Esophagus muscularis mucosa (tissue), 4 donors: ENCODE measurements around the gene RAD51AP2. TPM values are rescaled to one million over a fixed set of nuclear protein-coding genes. Genes with fewer than 3 reads are reported as not detected.

Experiments used
- DNase-seq: peaks from one replicate; pipeline ENCODE4 v3.0.0-alpha.2; 2017; ENCODE audit errors: extremely low spot score
- H3K27ac ChIP-seq, 4 donors: fragments of 200-600 bp; sonication (generic); replicated peaks in 1 of 4; 1 replicate in 3 of 4; 2 replicates in 1 of 4; pipeline ENCODE4 v1.5.1; 2016 to 2019; ENCODE audit warnings: mild to moderate bottlenecking in 1 of 4
- H3K27me3 ChIP-seq, 4 donors: fragments of 200-600 bp; sonication (generic); one replicate each; pipeline versions ENCODE4 v1.5.1 to v1.6.0; 2016 to 2019
- H3K36me3 ChIP-seq, 4 donors: fragments of 200-600 bp; sonication (generic); one replicate each; pipeline ENCODE4 v1.5.1; 2016 to 2019
- H3K4me1 ChIP-seq, 4 donors: fragments of 200-600 bp; sonication (generic); one replicate each; pipeline ENCODE4 v1.5.1; 2016 to 2019
- H3K4me3 ChIP-seq, 4 donors: fragments of 200-600 bp; sonication (generic); 1 replicate in 2 of 4; 2 replicates in 2 of 4; pipeline ENCODE4 v1.5.1; 2016 to 2019; ENCODE audit warnings: mild to moderate bottlenecking in 4 of 4, moderate library complexity in 1 of 4
- H3K9me3 ChIP-seq, 4 donors: fragments of 200-600 bp; sonication (generic); 1 replicate in 3 of 4; 2 replicates in 1 of 4; pipeline ENCODE4 v1.5.1; 2016 to 2019
- EP300 ChIP-seq: sonication (generic); formaldehyde crosslinking; IDR thresholded peaks from one replicate; pipeline ENCODE4 v1.6.1; 2017; ENCODE audit warnings: antibody characterized with exemption
- POLR2A ChIP-seq: fragments of 450-650 bp; IDR thresholded peaks from one replicate; pipeline ENCODE4 v1.6.1; 2017; ENCODE audit warnings: antibody characterized with exemption, moderate library complexity, mild to moderate bottlenecking, low read depth
- POLR2AphosphoS5 ChIP-seq, 2 donors: sonication (generic); formaldehyde crosslinking; IDR thresholded peaks; one replicate each; pipeline ENCODE4 v1.6.1; 2017; ENCODE audit warnings: antibody characterized with exemption in 2 of 2
- WGBS: methylation state at CpG from one replicate; pipeline ENCODE4 v1.1.5; 2018; 5-methylcytosine and 5-hydroxymethylcytosine counted together
- intact Hi-C: fragments of 100-400 bp; cut with DNase I; formaldehyde crosslinking; loops from one replicate; pipeline ENCODE4 v1.15.1; 2023
- total RNA-seq, 4 donors: library from RNA; depleted of rRNA; stranded (reverse); fragments of >200 nt; gene quantifications; one replicate each; pipeline versions ENCODE4 v1.1.0 to v1.2.1, GENCODE V29; 2016
- TF ChIP-seq, protein P1 (sequence below), 3 experiments: fragments of 200-600 bp in 2 of 3; fragments of 450-650 bp in 1 of 3; sonication (generic) in 2 of 3; IDR thresholded peaks; one replicate each; pipeline ENCODE4 v1.5.1; 2017 to 2019; ENCODE audit warnings: antibody characterized with exemption in 3 of 3, mild to moderate bottlenecking in 2 of 3, moderate library complexity in 1 of 3

RAD51AP2 gene
- total RNA-seq, 4 donors from 2014 or later: not detected

DNA sequence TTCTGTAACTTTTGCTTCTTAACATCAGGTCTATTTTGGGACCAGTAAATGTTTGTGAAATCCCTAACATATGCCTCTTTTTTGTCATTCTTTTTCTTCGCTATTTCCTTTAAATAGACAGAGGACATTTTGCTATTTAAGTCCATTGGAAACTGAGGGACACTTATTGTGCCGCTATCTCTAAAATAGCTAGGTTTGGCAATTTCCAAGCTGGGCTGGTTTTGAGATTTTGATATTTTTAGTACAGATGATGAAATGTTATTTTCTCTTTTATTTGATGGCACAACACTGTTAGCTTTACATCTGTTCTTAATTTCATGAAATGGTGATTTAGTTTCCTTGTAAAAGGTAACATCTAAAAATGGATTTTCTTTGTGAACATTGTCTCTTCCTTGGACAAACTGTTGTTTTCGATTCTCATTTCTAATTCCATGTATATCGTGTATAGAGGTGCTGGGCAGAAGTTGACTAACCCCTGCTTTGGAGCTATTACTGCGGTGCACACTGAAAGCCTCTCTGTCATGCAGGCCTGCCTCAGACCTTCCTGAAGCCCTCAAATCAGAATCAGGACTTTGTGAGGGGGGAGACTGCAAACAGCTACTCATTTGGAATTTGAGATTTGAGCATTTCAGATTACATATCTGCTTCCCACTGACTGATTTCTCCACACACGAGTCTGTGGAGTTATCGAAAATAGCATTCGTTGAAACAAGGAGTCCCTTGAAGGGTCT is 594 bp downstream of the RAD51AP2 start:
- Histone ChIP-seq H3K27ac (peak overlapping the region; percentile 81 to 88 (median 82)), H3K27me3 (no peaks in the 10 kb centered on the region), H3K4me3 (peak overlapping the region; percentile 51 to 61 (median 54)), H3K9me3 (no peaks in the 10 kb centered on the region), H3K4me1 (peaks cover 6 to 24% (median 12%) of the 10 kb centered on the region in 4 donors), H3K36me3 (no peaks in the 10 kb centered on the region)
- WGBS: 41% methylated on average over 8 of the region's 8 CpGs
- TF ChIP-seq POLR2AphosphoS5 (IDR thresholded peaks at IDR 0.05) (no peak), POLR2A (no peak), EP300 (no peak)
- TF ChIP-seq, protein P1, sequence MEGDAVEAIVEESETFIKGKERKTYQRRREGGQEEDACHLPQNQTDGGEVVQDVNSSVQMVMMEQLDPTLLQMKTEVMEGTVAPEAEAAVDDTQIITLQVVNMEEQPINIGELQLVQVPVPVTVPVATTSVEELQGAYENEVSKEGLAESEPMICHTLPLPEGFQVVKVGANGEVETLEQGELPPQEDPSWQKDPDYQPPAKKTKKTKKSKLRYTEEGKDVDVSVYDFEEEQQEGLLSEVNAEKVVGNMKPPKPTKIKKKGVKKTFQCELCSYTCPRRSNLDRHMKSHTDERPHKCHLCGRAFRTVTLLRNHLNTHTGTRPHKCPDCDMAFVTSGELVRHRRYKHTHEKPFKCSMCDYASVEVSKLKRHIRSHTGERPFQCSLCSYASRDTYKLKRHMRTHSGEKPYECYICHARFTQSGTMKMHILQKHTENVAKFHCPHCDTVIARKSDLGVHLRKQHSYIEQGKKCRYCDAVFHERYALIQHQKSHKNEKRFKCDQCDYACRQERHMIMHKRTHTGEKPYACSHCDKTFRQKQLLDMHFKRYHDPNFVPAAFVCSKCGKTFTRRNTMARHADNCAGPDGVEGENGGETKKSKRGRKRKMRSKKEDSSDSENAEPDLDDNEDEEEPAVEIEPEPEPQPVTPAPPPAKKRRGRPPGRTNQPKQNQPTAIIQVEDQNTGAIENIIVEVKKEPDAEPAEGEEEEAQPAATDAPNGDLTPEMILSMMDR (IDR thresholded peaks at IDR 0.05): no peak
- no peak for DNase-seq
- intact Hi-C loops: no loop called here

DNA sequence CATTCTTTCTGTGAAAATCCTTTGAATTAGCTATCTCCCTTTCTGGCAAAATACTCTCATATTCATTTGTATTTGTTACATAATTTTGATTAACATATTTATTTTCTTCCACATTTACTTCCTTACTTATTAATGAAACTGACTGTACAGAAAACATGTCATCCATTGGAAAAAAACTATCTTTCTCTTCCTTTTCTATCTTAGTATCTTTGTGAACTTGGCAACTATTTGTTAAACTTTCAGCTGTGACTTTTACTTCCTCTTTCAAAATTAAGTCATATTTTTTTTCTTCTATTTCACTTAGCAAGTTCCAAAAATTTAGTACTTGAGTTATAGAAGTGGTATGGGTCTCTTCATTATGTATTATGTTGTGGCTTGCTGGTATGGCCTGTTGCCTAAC is 2.6 kb downstream of the RAD51AP2 start:
- Histone ChIP-seq H3K36me3 (no peaks in the 10 kb centered on the region), H3K4me1 (peaks cover 6 to 24% (median 12%) of the 10 kb centered on the region in 4 donors), H3K4me3 (no peak overlapping the region), H3K27ac (no peak overlapping the region), H3K27me3 (no peaks in the 10 kb centered on the region), H3K9me3 (no peaks in the 10 kb centered on the region)
- no peak for TF ChIP-seq POLR2A
- TF ChIP-seq, protein P1 (IDR thresholded peaks at IDR 0.05): no peak
- TF ChIP-seq EP300: no peak
- no peak for TF ChIP-seq POLR2AphosphoS5 (IDR thresholded peaks at IDR 0.05)
- intact Hi-C loops: no loop called here
- no peak for DNase-seq

DNA sequence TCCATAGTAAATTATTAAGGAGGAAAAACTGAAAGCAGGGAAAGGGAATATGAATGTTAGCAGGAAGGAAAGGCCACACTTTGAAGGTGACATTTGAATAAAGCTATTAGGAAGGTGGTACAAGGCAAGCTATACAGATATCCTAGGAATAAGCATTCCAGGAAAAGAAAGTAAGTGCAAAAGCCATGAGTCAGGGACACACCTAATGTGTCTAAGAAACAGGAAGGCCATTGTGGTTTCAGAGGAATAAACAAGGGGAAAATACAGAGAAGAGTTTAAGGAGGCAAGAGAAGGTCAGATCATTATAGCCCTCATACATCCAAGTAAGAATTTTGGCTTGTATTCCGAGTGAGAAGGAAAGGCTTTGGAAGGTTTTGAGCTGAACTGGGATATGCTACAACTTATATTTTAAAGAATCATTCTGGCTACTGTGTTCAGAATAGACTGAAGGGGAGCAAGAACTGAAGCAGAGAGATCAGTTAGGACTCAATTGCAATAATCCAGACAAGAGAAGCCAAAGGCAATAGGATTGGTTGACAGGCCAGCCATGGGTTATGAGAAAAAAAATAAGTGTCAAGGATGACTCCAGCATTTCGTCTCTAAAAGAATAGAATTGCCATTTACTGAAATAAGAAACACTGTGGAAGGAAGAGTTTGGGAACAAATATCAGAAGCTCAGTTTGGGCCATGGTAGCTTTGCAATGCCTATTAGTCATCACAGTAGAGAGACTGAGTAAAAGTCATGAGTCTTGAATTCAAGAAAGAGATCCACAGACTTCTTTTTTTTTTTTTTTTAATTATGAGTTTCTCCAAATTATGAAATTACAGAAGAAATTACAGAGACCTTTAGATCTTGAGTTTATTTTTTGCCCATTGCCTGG is 11.3 kb downstream of the RAD51AP2 start:
- intact Hi-C loops: no loop called here
- TF ChIP-seq POLR2AphosphoS5 (IDR thresholded peaks at IDR 0.05) (no peak), EP300 (no peak), POLR2A (no peak)
- TF ChIP-seq, protein P1 (IDR thresholded peaks at IDR 0.05): no peak
- H3K4me1 ChIP-seq: no peaks in the 10 kb centered on the region
- no peaks in the 10 kb centered on the region for H3K36me3 ChIP-seq
- no peak overlapping the region for H3K4me3 ChIP-seq
- H3K27me3 ChIP-seq: no peaks in the 10 kb centered on the region
- no peak for DNase-seq
- H3K27ac ChIP-seq: no peak overlapping the region
- WGBS: 80% methylated on average over 2 of the region's 2 CpGs
- H3K9me3 ChIP-seq: no peaks in the 10 kb centered on the region

DNA sequence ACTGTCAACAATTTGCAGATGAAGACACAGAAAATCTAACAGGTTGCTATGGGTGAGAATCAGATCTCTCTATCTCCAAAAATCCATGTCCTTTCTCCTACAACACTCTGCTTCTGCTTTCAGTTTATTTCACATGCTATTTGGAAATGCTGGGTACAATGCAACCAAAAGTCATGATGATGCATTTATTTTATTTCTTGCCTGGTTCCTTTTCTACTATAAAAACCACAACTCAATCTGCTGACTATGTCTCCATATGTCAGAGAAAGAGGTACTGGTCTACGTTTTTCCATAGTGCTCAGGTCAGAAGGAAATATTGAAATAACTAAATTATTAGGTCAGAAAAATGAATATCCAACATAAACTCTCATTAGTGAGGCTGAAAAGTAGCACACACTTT is 20.5 kb downstream of the RAD51AP2 start:
- DNase-seq: no peak
- TF ChIP-seq POLR2A (no peak), POLR2AphosphoS5 (IDR thresholded peaks at IDR 0.05) (no peak), EP300 (no peak)
- TF ChIP-seq, protein P1 (IDR thresholded peaks at IDR 0.05): no peak
- H3K27ac ChIP-seq: no peak overlapping the region
- H3K27me3 ChIP-seq: no peaks in the 10 kb centered on the region
- 54% methylated on average over 1 of the region's 1 CpG for WGBS
- no peaks in the 10 kb centered on the region for H3K9me3 ChIP-seq
- intact Hi-C loops: no loop called here
- no peaks in the 10 kb centered on the region for H3K36me3 ChIP-seq
- H3K4me1 ChIP-seq: no peaks in the 10 kb centered on the region
- H3K4me3 ChIP-seq: no peak overlapping the region
